ENCODE data around the gene BCAN.
A peak's percentile ranks its signal among the peaks of the same experiment; 100 is the strongest.

Gene BCAN

GRCh38 chr1:156700736-156701531 lies 59.0 kb downstream of the BCAN start:
- DNase-seq (ENCODE audit: low read depth): no peak

DNA sequence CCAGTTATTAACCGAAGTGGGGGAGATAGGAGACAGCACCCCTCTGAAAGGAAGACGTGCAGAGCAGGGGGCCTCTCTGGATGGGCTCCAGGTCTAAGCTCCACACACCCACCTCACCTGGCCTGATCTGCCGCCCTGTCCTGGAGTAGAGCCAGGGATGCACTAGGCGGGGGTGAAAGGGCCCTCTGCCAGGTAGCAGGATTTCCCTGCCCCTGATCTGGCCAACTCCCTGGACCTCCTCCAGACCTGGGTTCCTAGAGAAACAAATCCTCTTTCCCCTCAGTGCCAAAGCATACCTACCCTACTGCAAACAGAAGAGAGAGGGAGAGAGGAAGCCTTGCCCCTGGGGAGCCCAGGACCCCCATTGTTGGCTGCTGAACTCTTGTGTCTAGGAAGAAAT lies 61.4 kb downstream of the BCAN start:
- DNase-seq (ENCODE audit: low read depth): no peak

- no peak for DNase-seq (ENCODE audit: low read depth)
Measured at GRCh38 chr1:156703741-156704140, 61.8 kb downstream of the BCAN start.

DNA sequence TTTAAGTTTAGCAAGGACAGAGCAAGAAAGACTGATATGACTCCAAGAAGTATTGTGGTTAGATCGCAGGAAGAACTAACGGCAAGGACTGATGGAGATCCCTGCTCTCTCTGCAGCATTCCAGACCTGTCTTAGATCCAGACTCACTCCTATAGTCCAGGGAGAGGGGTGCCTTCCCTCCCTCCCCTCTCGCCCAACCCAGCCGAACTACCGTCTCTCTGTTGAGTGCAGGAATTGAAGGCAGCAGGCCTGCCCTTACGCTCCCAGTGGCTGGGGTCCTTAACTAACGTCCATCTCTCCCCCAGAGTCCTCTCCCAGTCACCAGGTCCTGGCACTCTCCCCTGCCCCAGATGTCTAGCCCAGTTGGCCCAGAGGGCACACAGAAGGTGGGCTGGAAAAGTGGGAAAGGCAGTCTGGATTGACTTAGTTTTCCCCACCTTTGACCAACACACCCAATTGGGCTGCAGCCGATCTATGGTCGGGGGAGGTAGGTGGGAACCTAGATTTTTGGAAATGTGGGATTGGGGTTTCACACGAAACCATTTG lies 62.3 kb downstream of the BCAN start:
- DNase-seq (ENCODE audit: low read depth): no peak

GRCh38 chr1:156704930-156705320 lies 63.0 kb downstream of the BCAN start:
- no peak for DNase-seq (ENCODE audit: low read depth)

- DNase-seq (ENCODE audit: low read depth): no peak
Measured at GRCh38 chr1:156705321-156705917, 63.5 kb downstream of the BCAN start, which contains the start of gene CRABP2. TSS of gene CRABP2 (minus strand) at chr1:156705583. CDS start at chr1:156705446, 137 bp downstream.

DNA sequence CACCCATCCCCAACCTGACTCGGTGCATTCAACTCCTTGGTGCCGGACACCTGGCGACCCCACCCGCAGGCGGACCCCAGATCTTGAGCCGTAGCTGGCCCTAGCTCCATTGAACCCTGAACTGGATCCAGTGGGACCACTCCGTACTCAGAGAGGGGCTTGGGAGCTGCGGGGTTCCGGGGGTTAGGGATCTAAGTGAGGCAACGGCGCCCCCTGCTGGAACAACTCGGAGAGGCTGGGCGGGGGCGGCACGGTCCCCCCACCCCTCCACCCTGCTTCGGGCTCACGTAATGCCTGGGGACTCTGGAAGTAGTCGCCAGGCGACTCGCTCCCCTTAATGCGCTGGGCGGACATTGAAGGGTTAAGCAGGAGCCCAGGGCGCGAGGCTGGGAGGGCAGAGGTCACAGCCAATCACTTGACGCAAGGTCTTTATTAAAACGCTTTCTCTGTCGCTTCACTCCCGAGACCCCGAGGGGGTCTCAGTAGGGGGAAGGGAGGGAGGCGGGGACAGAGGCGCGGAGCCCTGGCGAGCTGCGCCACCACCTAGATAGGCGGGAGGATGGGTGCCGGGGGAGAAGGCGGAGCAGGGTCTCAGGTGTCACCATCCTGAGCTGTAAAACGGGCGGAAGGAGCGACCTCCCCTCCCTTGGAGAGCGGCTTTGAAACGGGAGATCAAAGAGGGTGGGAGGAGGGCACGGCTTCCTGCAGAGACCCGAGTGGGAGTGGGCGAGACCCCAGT lies 64.2 kb downstream of the BCAN start:
- DNase-seq (ENCODE audit: low read depth): peak; percentile 58

- DNase-seq (ENCODE audit: low read depth): no peak
Measured at GRCh38 chr1:156706657-156707416, 64.9 kb downstream of the BCAN start.

DNA sequence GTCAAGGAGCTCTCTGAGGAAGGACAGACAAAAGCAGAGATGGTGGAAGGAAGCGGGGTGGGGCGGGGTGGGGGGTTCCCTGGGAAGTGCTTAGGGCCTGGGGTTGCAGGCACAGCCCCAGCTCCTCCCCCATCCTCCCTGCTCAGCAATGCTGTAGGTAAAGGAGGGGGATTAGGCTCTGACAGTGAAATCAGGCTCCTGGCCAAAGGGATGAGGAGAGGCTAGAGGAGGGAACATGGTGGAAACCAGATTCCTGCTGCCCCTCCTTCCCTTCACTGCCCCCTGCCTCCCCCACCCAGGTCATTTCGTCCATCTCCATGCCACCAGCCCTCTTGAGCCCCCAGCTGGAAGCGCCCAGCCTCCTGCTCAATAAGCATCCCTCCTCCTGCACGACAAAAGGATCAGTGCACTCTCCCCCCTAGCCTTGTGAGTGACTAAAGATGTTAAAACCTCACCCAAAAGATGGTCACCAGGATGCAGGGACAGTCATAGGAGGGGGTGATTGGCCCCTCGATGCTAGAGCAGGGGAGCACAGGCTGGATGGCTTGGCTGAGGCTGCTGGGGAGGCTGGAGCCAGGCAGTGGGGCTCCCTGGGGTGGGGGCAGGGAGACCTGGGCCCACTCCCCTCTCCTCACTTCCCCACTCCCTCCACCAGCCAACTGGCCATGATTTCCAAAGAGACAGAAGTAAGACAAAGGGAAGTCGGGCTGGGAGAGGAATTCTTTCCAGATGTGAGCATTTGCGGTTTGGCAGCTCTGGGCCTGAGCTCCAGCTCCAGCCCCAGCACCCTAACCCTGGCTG lies 65.7 kb downstream of the BCAN start:
- no peak for DNase-seq (ENCODE audit: low read depth)

GRCh38 chr1:156708218-156708661 lies 66.3 kb downstream of the BCAN start:
- DNase-seq (ENCODE audit: low read depth): no peak

GRCh38 chr1:156709031-156709430 lies 67.1 kb downstream of the BCAN start:
- no peak for DNase-seq (ENCODE audit: low read depth)
